Skin of body (tissue), 2 donors: ENCODE measurements around the gene AGXT. TPM values are rescaled to one million over a fixed set of nuclear protein-coding genes. Genes with fewer than 3 reads are reported as not detected.

ENCODE experiments used
- DNase-seq: peaks from one replicate; lab custom pipeline; 2025; lab: John Stamatoyannopoulos, UW
- total RNA-seq: library from RNA; depleted of rRNA; stranded (reverse); fragments of >200 nt; gene quantifications from one replicate; pipeline ENCODE4 v1.2.3, GENCODE V29; 2014

The AGXT gene
- total RNA-seq, 1 donor from 2014 or later, result 0.10 TPM

- DNase-seq, result no peak
Measured at GRCh38 chr2:240914645-240915525, 46.3 kb downstream of the AGXT start.

GRCh38 chr2:240915526-240916341 is 47.1 kb downstream of the AGXT start:
- DNase-seq, result no peak

- DNase-seq, result peak; percentile 69
Measured at GRCh38 chr2:240916571-240917008, 48.0 kb downstream of the AGXT start.

- no peak for DNase-seq
Measured at GRCh38 chr2:240917009-240917683, 48.5 kb downstream of the AGXT start.

- no peak for DNase-seq
Measured at GRCh38 chr2:240917684-240918257, 49.1 kb downstream of the AGXT start.

- DNase-seq, result no peak
Measured at GRCh38 chr2:240918258-240919091, 49.9 kb downstream of the AGXT start.

GRCh38 chr2:240919161-240919781 is 50.6 kb downstream of the AGXT start:
- no peak for DNase-seq

- DNase-seq, result no peak
Measured at GRCh38 chr2:240919786-240920782, 51.5 kb downstream of the AGXT start.

- no peak for DNase-seq
Measured at GRCh38 chr2:240920783-240921231, 52.2 kb downstream of the AGXT start.

- no peak for DNase-seq
Measured at GRCh38 chr2:240921311-240921994, 52.8 kb downstream of the AGXT start.

GRCh38 chr2:240921995-240922244 is 53.3 kb downstream of the AGXT start:
- DNase-seq, result no peak

- DNase-seq, result no peak
Measured at GRCh38 chr2:240922245-240922981, 53.8 kb downstream of the AGXT start.

- DNase-seq, result no peak
Measured at GRCh38 chr2:240922982-240923537, 54.4 kb downstream of the AGXT start.

- DNase-seq, result no peak
Measured at GRCh38 chr2:240925191-240925567, 56.6 kb downstream of the AGXT start.

- no peak for DNase-seq
Measured at GRCh38 chr2:240925568-240926515, 57.2 kb downstream of the AGXT start.
